Measurements from ENCODE around the gene KAT8.
"Not testable (repeated sequence)": the region's sequence is repeated elsewhere in the genome, so short reads cannot be mapped to it uniquely, and the experiment has no call there.

The KAT8 gene

DNA sequence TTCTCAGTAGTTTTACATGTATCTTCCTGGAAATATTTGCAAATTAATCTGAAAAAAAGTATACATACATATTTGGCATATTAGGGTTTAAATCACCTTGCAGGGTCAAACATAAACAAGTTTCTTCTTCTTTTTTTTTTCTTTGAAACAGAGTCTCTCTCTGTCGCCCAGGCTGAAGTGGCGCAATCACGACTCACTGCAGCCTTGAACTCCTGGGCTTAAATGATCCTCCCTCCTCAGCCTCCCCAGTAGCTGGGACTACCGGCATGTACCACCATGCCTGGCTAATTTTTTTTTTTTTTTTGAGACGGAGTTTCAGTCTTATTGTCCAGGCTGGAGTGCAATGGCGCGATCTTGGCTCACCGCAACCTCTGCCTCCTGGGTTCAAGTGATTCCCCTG lies 49.9 kb downstream of the KAT8 start:
- Mint-ChIP-seq H3K27me3 (no peaks in the 10 kb centered on the region), H3K27ac (no peak overlapping the region), H3K9me3 (no peaks in the 10 kb centered on the region), H3K36me3 (ENCODE audit: low read depth) (no peaks in the 10 kb centered on the region), H3K4me1 (ENCODE audit: low read depth) (no peaks in the 10 kb centered on the region), H3K4me3 (no peak overlapping the region)

DNA sequence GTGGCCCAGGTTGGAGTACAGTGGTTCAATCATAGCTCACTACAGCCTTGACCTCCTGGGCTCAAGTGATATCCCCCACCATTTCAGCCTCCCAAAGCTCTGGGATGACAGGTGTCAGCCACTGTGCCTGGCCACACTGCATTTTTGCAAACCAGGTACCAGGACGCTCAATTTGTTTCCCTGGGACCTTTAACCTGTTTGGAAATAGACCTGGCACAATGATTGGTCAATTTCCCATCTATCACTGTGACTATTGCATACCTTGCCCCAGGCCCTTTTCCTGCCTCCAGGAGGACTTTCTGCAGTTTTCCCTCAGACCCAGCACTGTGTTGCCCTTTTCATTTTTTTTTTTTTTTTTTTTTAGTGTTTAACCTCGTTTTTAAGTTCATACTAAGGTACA lies 51.4 kb downstream of the KAT8 start:
- no peaks in the 10 kb centered on the region for H3K4me1 Mint-ChIP-seq (ENCODE audit: low read depth)
- H3K9me3 Mint-ChIP-seq: no peaks in the 10 kb centered on the region
- H3K4me3 Mint-ChIP-seq: no peak overlapping the region
- H3K27ac Mint-ChIP-seq: no peak overlapping the region
- H3K36me3 Mint-ChIP-seq (ENCODE audit: low read depth): no peaks in the 10 kb centered on the region
- H3K27me3 Mint-ChIP-seq: no peaks in the 10 kb centered on the region

DNA sequence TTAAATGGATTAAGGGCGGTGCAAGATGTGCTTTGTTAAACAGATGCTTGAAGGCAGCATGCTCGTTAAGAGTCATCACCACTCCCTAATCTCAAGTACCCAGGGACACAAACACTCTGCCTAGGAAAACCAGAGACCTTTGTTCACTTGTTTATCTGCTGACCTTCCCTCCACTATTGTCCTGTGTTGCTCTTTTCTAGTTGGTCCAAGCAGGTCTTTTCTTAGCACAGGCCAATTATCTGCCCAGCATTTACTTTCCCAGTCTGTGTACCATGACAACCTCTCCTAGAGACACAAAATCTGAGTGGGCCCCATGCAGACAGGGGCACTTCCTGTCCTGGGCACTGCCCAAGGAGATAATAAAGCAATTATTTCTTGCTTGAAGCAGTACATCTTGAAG lies 52.6 kb downstream of the KAT8 start:
- H3K27ac Mint-ChIP-seq; H3K27me3 Mint-ChIP-seq; H3K4me1 Mint-ChIP-seq (ENCODE audit: low read depth); H3K36me3 Mint-ChIP-seq (ENCODE audit: low read depth); H3K9me3 Mint-ChIP-seq; H3K4me3 Mint-ChIP-seq: not testable (repeated sequence)

DNA sequence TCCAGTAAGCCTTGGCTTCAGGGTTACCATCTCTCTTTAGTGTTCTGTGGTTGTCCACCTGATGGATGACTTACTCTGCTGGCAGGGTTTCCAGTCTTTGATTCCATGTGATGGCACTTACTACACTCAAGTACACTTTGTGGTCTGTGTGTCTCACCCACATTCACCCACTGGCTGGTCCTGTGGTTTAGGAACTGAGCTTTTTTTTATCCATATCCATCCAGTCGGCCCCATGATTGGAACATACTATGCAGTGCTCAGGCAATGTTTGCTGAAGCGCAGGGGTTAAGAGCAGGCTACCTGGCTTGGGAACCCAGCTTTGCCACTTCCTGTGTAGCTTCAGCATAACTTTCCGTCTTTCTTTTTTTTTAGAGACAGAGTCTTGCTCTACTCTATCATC lies 59.7 kb downstream of the KAT8 start:
- Mint-ChIP-seq H3K4me3 (peak overlapping the region; percentile 15), H3K27me3 (no peaks in the 10 kb centered on the region), H3K36me3 (ENCODE audit: low read depth) (peaks cover 21% of the 10 kb centered on the region), H3K27ac (peak overlapping the region; percentile 71), H3K9me3 (no peaks in the 10 kb centered on the region), H3K4me1 (ENCODE audit: low read depth) (peaks cover 43% of the 10 kb centered on the region)

DNA sequence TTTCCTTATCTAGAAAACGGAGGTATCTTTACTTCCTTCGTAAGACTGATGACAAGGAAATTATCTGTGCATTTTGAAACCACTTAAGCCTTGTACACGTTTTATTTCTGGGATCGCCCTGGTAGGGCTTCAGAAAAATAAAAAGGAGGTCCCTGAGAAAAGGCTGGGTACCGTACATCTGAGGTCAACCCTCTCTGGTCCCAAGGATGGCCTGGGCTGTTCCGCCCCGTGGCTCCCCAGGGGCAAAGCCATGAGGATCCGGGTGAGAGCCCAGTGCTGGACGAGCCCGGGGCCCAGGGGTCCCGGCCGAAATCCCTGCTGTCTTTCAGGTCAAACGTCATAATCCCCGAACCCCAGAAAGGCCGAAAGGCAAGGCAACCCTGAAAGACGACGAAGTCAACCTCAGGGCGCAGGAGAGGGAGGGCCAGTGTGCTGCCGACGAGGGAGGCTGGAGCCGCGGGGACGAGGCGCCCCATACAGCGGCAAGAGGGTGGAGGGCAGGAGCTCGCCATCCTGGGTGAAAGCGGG lies 61.8 kb downstream of the KAT8 start:
- Mint-ChIP-seq H3K27me3 (no peaks in the 10 kb centered on the region), H3K9me3 (no peaks in the 10 kb centered on the region), H3K4me3 (peak overlapping the region; percentile 91), H3K36me3 (ENCODE audit: low read depth) (peaks cover 42% of the 10 kb centered on the region), H3K4me1 (ENCODE audit: low read depth) (peaks cover 64% of the 10 kb centered on the region), H3K27ac (peak overlapping the region; percentile 99)

DNA sequence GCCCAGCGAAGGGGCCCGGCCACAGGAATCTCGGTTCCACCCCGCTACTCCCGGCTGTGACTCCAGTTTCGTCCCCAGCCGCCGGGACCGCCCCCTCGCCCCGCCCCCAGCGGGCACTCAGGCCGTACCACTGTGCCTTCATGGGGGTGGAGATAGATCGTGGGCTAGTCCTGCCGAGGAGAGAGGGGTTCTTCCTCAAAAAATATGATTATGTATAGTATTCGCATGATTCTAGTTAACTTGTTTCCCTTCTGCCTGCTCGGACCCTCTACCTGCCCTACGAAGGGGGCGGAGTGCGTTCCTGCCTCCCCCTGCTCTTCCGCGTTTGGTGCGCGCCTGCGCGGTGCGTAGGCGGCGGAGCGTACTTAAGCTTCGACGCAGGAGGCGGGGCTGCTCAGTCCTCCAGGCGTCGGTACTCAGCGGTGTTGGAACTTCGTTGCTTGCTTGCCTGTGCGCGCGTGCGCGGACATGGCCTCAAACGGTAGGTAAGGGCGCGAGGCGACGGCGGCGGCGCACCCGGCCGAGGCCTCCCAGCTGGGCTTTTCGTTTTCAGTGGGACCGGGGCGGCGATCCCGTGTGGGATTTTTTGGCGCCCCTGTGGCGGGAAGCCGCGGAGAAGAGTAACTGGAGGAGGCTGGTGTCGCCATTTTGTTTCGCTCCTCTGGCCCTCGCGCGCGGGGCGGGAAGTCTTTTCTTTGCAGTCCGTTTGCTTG lies 62.4 kb downstream of the KAT8 start, which contains the start of gene FUS:
Gene FUS, plus strand, starts transcription at position 393 of the 713 bp plus-strand sequence. Its CDS starts 76 bp downstream, at position 469.
- Mint-ChIP-seq H3K27ac (peak within 1 kb of the TSS; percentile 99), H3K4me1 (ENCODE audit: low read depth) (peaks cover 70% of the 10 kb centered on the region), H3K27me3 (no peaks in the 10 kb centered on the region), H3K4me3 (peak within 1 kb of the TSS; percentile 91), H3K36me3 (ENCODE audit: low read depth) (peaks cover 48% of the 10 kb centered on the region), H3K9me3 (no peaks in the 10 kb centered on the region)

Measured in stimulated activated naive CD8-positive, alpha-beta T cell treated with anti-CD3 and anti-CD28 coated beads, Interleukin-15, Interleukin-2, amounts not matched to agents 100 ng/mL and 50 ng/mL, for 24 hours (primary cell).